NCI-H2029 treated with DMSO at 0.1 percent for 48 hours (cell line): ENCODE results near the gene ILKAP.

ENCODE experiments used
- DNase-seq: peaks from one replicate; lab custom pipeline; 2025; lab: John Stamatoyannopoulos, UW

The ILKAP gene

DNA sequence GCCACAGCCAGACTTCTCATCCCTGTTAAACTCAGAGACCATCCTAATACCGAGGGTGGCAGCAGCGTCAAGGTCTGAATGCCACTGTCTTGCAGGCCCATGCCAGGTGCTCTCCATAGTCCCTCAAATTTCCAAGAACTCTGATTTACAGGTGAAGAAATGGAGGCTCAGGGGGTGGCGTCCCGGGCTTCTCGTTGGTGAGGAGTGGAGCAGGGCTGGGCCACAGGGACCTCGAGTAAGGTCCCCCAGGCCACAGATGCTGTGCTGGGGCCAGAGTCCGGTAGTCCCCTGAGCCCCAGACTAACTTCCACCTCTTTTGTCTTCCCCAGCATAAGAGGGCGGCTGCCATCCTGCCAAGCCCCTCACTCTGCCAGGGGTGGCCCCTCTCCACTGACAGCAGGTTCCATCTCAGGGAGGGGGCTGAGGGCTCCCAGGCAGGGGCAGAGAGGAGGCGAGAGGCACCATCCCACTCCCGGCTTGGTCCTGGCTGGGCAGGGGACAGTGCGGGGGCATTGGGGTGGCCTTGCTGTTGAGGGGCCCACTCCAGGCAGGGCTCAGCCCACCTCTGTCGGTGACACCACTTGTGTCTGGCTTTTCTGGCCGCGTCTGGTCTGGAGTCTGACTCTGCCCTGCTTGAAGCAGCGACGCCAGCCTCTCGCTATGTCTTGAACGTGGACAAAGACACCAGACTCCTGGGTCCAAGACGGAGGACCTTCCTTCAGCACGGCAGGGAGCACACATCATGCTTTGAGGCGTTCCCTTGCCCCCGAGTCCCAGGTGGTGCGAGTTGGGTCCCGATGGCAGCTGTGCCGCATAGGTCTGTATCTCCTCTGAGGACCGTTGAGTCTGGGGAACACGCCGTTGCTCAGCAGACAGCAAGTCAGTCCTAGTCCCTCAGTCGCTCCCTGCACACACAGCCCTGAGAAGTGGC is 80.9 kb downstream of the ILKAP start:
- DNase-seq: no peak

DNA sequence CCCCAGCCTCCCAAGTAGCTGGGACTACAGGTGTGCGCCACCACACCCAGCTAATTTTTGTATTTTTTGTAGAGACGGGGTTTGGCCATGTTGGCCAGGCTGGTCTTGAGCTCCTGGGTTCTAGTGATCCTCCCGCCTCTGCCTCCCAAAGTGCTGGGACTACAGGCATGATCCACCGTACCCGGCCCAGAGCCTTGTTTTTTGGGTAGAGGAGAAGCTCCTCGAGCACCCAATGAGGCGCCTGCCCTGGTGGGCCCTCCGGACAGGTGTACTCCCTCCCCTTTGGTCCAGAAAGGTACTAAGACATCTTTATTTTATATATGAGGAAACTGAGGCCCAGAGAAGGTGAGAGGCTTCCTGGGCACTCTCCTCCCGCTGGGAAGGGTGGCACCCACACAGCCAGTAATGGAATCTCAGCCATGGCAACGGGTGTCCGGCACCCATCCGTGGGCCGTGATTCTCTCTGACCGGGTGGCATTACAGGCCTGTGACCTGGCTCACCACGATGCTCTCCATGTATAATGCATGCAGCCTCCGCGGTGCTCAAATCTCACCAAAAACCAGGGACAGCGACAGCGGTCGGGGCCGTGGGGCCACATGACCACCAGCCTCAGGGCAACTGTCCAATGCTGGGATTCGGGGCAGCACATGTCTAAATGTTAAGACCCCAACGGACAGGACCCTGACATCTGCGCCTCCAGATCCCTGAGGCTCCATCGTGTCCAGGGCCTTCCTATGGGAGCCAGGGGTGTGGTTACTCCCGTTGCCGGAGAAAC is 81.8 kb downstream of the ILKAP start:
- DNase-seq: no peak

DNA sequence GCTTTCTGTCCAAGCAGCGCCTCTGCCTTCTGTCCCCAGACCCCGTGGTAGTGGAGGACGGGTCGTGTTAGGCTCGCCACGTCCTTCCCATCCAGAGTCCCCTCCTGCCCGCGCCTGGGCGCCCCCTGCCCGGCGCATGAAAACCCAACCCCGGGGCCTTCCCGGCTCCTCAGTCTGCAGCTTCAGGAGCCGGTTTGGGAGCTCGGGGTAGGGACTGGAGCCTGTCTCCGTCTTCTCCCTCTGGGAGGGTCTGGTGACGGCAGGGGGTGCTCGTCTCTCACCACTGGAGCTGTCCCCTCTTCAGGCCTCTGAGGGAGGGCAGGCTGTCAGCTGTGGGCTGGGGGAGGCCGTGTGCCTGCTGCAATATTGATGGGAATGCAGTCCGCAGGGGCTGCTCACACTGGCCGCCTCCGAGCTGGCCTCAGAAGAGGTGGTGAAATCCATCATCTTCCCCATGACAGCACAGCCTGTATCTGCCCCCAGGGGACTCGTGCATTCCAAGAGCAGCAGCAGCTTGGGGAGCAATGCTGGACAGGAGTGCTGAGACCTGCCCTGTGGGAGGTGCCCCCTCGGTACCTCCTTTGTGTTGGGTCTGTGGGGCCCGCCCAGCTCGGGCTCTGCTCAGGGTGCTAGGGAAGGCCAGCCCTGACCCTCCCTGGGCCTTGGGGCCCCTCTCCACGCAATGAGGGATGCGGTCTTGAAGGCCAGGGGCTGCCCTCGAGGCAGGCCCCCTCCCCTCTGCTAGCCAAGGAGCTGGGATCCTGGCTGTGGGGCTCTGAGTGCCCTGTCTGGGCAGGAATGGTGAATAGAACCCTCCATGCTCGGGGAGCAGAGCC is 82.8 kb downstream of the ILKAP start:
- no peak for DNase-seq
